CD14-positive monocyte (primary cell): ENCODE data around the gene RFTN2. TPM values are rescaled to one million over a fixed set of nuclear protein-coding genes. Genes with fewer than 3 reads are reported as not detected.

Experiments
- DNase-seq, 3 donors: peaks; one replicate each; pipeline ENCODE4 v3.0.0-alpha.2; 2011 to 2022
- H2AFZ ChIP-seq: 2 replicates; pipeline ENCODE4 v1.6.0; 2012; ENCODE audit warnings: mild to moderate bottlenecking, low read depth, low read length, inconsistent platforms; ENCODE audit not compliant: insufficient read depth, poor library complexity, severe bottlenecking
- H3K27ac ChIP-seq, 2 donors: 1 replicate in 1 of 2; 2 replicates in 1 of 2; pipeline ENCODE4 v1.5.1; 2012 to 2013; ENCODE audit warnings: low read length in 2 of 2, control low read depth in 1 of 2, inconsistent platforms in 1 of 2, low read depth in 1 of 2, mild to moderate bottlenecking in 1 of 2
- H3K27me3 ChIP-seq, 2 donors: one replicate each; pipeline versions ENCODE4 v1.6.0 to v1.6.1; 2011 to 2013; ENCODE audit warnings: low read length in 2 of 2; ENCODE audit not compliant: control insufficient read depth in 2 of 2, insufficient read depth in 2 of 2
- H3K36me3 ChIP-seq, 2 donors: replicated peaks in 1 of 2; 1 replicate in 1 of 2; 2 replicates in 1 of 2; pipeline versions ENCODE4 v1.5.1 to v1.6.1; 2012 to 2013; ENCODE audit warnings: low read length in 2 of 2, control low read depth in 1 of 2, inconsistent platforms in 1 of 2, mild to moderate bottlenecking in 1 of 2; ENCODE audit not compliant: insufficient read depth in 2 of 2, control insufficient read depth in 1 of 2
- H3K4me1 ChIP-seq, 2 donors: 1 replicate in 1 of 2; 2 replicates in 1 of 2; pipeline versions ENCODE4 v1.5.1 to v1.6.1; 2012 to 2013; ENCODE audit warnings: low read length in 2 of 2, control low read depth in 1 of 2, inconsistent platforms in 1 of 2, mild to moderate bottlenecking in 1 of 2, moderate library complexity in 1 of 2; ENCODE audit not compliant: insufficient read depth in 2 of 2, control insufficient read depth in 1 of 2
- H3K4me2 ChIP-seq: replicated peaks from 2 replicates; pipeline ENCODE3; 2012; ENCODE audit warnings: low read length, moderate library complexity, mild to moderate bottlenecking; ENCODE audit not compliant: poor library complexity, severe bottlenecking; ENCODE audit errors: extremely low read depth
- H3K4me3 ChIP-seq, 3 experiments: fragments of 200-600 bp in 1 of 3; sonication (generic) in 1 of 3; replicated peaks in 1 of 3; 1 replicate in 2 of 3; 2 replicates in 1 of 3; pipeline ENCODE4 v1.5.1; 2011 to 2013; ENCODE audit warnings: low read length in 3 of 3, mild to moderate bottlenecking in 3 of 3, control low read depth in 2 of 3, low read depth in 2 of 3, inconsistent platforms in 1 of 3, moderate library complexity in 1 of 3
- H3K79me2 ChIP-seq: 2 replicates; pipeline ENCODE4 v1.6.0; 2012; ENCODE audit warnings: mild to moderate bottlenecking, control low read depth, inconsistent platforms, low read length, moderate library complexity; ENCODE audit not compliant: insufficient read depth
- H3K9ac ChIP-seq: 2 replicates; pipeline ENCODE4 v1.6.0; 2017; ENCODE audit warnings: low read length, mild to moderate bottlenecking; ENCODE audit not compliant: insufficient read depth, poor library complexity, severe bottlenecking
- H3K9me3 ChIP-seq, 2 donors: replicated peaks in 1 of 2; 1 replicate in 1 of 2; 2 replicates in 1 of 2; pipeline versions ENCODE4 v1.5.1 to v1.6.1; 2012 to 2013; ENCODE audit warnings: low read length in 2 of 2, control low read depth in 1 of 2; ENCODE audit not compliant: control insufficient read depth in 1 of 2, insufficient read depth in 1 of 2
- H4K20me1 ChIP-seq: 2 replicates; pipeline ENCODE4 v1.6.0; 2012; ENCODE audit warnings: mild to moderate bottlenecking, low read length, control low read depth, moderate library complexity; ENCODE audit not compliant: insufficient read depth
- H3K27ac Mint-ChIP-seq, 7 donors: one replicate each; pipeline ENCODE4 v1.8.0; 2020; ENCODE audit warnings: mild to moderate bottlenecking in 7 of 7, mixed read lengths in 7 of 7, moderate library complexity in 6 of 7, inconsistent platforms in 2 of 7
- H3K27me3 Mint-ChIP-seq, 3 donors: one replicate each; pipeline ENCODE4 v1.8.0; 2021 to 2022; ENCODE audit warnings: low read depth in 3 of 3, mild to moderate bottlenecking in 3 of 3, mixed read lengths in 3 of 3, moderate library complexity in 3 of 3, inconsistent platforms in 1 of 3
- H3K36me3 Mint-ChIP-seq, 2 donors: one replicate each; pipeline ENCODE4 v1.8.0; 2020; ENCODE audit warnings: mixed read lengths in 2 of 2, inconsistent platforms in 1 of 2, mild to moderate bottlenecking in 1 of 2
- H3K4me1 Mint-ChIP-seq: one replicate; pipeline ENCODE4 v1.8.0; 2020; ENCODE audit warnings: mild to moderate bottlenecking, mixed read lengths
- H3K4me3 Mint-ChIP-seq, 2 donors: one replicate each; pipeline ENCODE4 v1.8.0; 2020; ENCODE audit warnings: mild to moderate bottlenecking in 2 of 2, mixed read lengths in 2 of 2, moderate library complexity in 1 of 2
- H3K9me3 Mint-ChIP-seq, 7 donors: one replicate each; pipeline ENCODE4 v1.8.0; 2020 to 2022; ENCODE audit warnings: mixed read lengths in 7 of 7, mild to moderate bottlenecking in 6 of 7, moderate library complexity in 6 of 7, inconsistent platforms in 2 of 7
- WGBS: methylation state at CpG from one replicate; pipeline ENCODE4 v1.1.5; 2013; ENCODE audit warnings: missing lambda C conversion rate; ENCODE audit not compliant: insufficient coverage; 5-methylcytosine and 5-hydroxymethylcytosine counted together
- intact Hi-C, 2 donors: fragments of 100-400 bp; cut with micrococcal nuclease; formaldehyde crosslinking; loops; one replicate each; pipeline versions ENCODE4 v1.15.0 to v1.15.1; 2023
- polyA plus RNA-seq, 3 donors: library from polyadenylated mRNA; depleted of rRNA in 1 of 3; unstranded in 2 of 3; stranded (reverse) in 1 of 3; fragments of 300-500 nt in 2 of 3; fragments of >200 nt in 1 of 3; fragmentation: Illumina TruSeq in 2 of 3; gene quantifications; 1 replicate in 2 of 3; 2 replicates in 1 of 3; pipeline ENCODE4 v1.2.3, GENCODE V29; 2012 to 2021
- TF ChIP-seq, protein P1 (sequence below): fragments of 200-600 bp; IDR thresholded peaks from one replicate; pipeline ENCODE4 v1.8.0; 2022; ENCODE audit warnings: antibody characterized with exemption, mild to moderate bottlenecking

RFTN2 gene
- polyA plus RNA-seq, 3 donors, result 0.02 TPM; not detected in 2

DNA sequence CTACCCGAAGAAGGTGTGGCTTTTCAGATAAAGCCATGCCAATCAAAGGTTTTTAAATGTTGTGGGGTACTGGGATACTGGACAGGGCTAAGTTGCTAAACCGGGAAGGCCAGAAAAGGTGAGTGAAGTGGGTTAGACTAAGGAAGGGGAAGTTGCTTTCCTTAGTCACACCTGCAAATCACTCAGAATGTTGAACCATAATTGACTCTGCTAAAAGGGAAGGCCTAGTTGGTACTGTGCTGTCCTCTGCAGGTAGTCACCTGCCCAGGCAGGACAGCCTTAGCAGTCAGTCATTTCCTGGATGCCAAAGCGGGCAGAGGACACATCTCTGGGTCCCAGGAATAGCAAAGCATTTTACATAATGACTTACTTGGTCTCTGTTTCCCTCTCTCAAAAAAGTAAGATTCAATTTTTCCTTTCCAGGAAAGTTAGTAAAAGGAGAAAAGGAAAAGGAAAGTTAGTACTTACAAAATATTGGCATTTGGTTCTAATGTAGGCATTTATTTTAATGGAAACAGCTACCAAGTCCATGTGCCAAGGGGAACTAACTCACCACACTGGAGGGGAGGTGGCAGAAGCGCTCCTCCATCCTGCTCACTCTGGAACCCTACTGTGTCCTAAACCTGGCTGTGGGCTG lies 60.3 kb downstream of the RFTN2 start:
- H3K4me1 ChIP-seq, result no peaks in the 10 kb centered on the region
- intact Hi-C loops, result no loop called here
- H2AFZ ChIP-seq, result no peak overlapping the region
- H3K36me3 Mint-ChIP-seq, result no peaks in the 10 kb centered on the region
- H3K9me3 ChIP-seq, result no peaks in the 10 kb centered on the region
- H3K79me2 ChIP-seq, result no peaks in the 10 kb centered on the region
- H3K36me3 ChIP-seq, result no peaks in the 10 kb centered on the region
- TF ChIP-seq, protein P1, sequence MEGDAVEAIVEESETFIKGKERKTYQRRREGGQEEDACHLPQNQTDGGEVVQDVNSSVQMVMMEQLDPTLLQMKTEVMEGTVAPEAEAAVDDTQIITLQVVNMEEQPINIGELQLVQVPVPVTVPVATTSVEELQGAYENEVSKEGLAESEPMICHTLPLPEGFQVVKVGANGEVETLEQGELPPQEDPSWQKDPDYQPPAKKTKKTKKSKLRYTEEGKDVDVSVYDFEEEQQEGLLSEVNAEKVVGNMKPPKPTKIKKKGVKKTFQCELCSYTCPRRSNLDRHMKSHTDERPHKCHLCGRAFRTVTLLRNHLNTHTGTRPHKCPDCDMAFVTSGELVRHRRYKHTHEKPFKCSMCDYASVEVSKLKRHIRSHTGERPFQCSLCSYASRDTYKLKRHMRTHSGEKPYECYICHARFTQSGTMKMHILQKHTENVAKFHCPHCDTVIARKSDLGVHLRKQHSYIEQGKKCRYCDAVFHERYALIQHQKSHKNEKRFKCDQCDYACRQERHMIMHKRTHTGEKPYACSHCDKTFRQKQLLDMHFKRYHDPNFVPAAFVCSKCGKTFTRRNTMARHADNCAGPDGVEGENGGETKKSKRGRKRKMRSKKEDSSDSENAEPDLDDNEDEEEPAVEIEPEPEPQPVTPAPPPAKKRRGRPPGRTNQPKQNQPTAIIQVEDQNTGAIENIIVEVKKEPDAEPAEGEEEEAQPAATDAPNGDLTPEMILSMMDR, result no peak
- H3K4me3 ChIP-seq, result no peak overlapping the region
- no peak overlapping the region for H3K27ac ChIP-seq
- H3K27me3 ChIP-seq, result no peaks in the 10 kb centered on the region
- peaks cover 0 to 1% (median 0%) of the 10 kb centered on the region in 3 donors for H3K27me3 Mint-ChIP-seq
- H3K27ac Mint-ChIP-seq, result no peak overlapping the region
- no peaks in the 10 kb centered on the region for H4K20me1 ChIP-seq
- no CpG with 5 or more reads among the region's 4 CpGs for WGBS
- DNase-seq, result no peak
- H3K4me2 ChIP-seq, result no peak overlapping the region
- H3K9me3 Mint-ChIP-seq, result peaks cover 0 to 2% (median 0%) of the 10 kb centered on the region in 7 donors
- no peak overlapping the region for H3K4me3 Mint-ChIP-seq
- peaks cover 7% of the 10 kb centered on the region for H3K4me1 Mint-ChIP-seq
- no peak overlapping the region for H3K9ac ChIP-seq

DNA sequence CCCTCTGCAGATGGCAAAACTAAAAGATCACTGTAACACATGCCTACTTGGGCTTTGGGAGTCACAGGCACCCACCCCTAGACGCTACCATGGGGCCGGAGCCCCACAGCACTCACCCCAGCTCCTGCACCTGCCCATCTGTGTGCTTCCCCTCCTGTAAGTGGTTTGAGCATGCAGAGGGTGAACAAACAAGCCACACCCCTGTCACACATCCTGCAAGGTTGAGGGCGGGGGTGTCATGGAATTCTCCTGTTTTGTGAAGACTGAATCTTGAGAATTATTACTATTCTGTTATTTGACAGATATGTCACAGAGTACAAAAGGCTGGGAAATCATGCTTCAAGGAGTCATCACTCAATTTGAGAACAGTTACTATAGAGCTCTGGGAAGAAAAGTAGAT lies 60.9 kb downstream of the RFTN2 start:
- H3K4me1 Mint-ChIP-seq, result peaks cover 7% of the 10 kb centered on the region
- peaks cover 0 to 1% (median 0%) of the 10 kb centered on the region in 3 donors for H3K27me3 Mint-ChIP-seq
- H3K9me3 Mint-ChIP-seq, result peaks cover 0 to 3% (median 0%) of the 10 kb centered on the region in 7 donors
- H3K36me3 Mint-ChIP-seq, result no peaks in the 10 kb centered on the region
- no peak overlapping the region for H3K4me3 ChIP-seq
- no peaks in the 10 kb centered on the region for H3K27me3 ChIP-seq
- intact Hi-C loops, result no loop called here
- H3K27ac Mint-ChIP-seq, result no peak overlapping the region
- H3K4me3 Mint-ChIP-seq, result no peak overlapping the region
- H3K27ac ChIP-seq, result no peak overlapping the region
- TF ChIP-seq, protein P1, result no peak
- no peak overlapping the region for H3K4me2 ChIP-seq
- no peaks in the 10 kb centered on the region for H3K79me2 ChIP-seq
- H3K9me3 ChIP-seq, result no peaks in the 10 kb centered on the region
- H3K9ac ChIP-seq, result no peak overlapping the region
- H2AFZ ChIP-seq, result no peak overlapping the region
- no peak for DNase-seq
- WGBS, result no CpG with 5 or more reads among the region's 3 CpGs
- no peaks in the 10 kb centered on the region for H4K20me1 ChIP-seq
- no peaks in the 10 kb centered on the region for H3K36me3 ChIP-seq
- H3K4me1 ChIP-seq, result no peaks in the 10 kb centered on the region
